Measurements from ENCODE around the gene MB21D2.

The MB21D2 gene

GRCh38 chr3:192825216-192825615 is 92.4 kb downstream of the MB21D2 start:
- Histone ChIP-seq H3K4me3 (ENCODE audit: low read length) (no peak overlapping the region), H3K4me1 (ENCODE audit: control insufficient read depth, insufficient read depth, low read length) (peaks cover 20% of the 10 kb centered on the region), H3K9me3 (ENCODE audit: control insufficient read depth, low read length) (no peaks in the 10 kb centered on the region), H3K36me3 (ENCODE audit: control insufficient read depth, insufficient read depth, low read length) (no peaks in the 10 kb centered on the region), H3K27me3 (ENCODE audit: control insufficient read depth, insufficient read depth, low read length) (no peaks in the 10 kb centered on the region), H3K9ac (ENCODE audit: low read length) (no peak overlapping the region)

DNA sequence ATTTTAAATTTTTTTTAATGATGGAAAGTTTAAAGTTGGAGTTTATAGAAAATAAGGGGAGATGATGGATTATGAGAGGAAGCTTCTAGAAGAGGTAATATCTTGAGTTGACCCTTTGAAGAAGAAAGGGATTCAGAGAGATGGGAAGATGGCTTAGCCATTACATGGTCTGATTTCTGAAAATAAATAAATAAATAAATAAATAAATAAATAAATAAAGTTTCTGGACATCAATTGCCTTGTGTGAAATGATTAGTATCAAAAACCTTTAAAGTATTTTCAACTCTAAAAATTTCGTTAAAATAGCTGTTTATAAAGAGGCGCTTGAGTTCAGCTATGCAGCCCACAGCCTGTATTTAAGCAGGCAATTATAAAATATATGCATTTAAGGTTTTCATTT is 93.3 kb downstream of the MB21D2 start:
- H3K9me3 ChIP-seq (ENCODE audit: control insufficient read depth, low read length) = no peaks in the 10 kb centered on the region
- no peaks in the 10 kb centered on the region for H3K27me3 ChIP-seq (ENCODE audit: control insufficient read depth, insufficient read depth, low read length)
- H3K4me1 ChIP-seq (ENCODE audit: control insufficient read depth, insufficient read depth, low read length) = peaks cover 20% of the 10 kb centered on the region
- no peaks in the 10 kb centered on the region for H3K36me3 ChIP-seq (ENCODE audit: control insufficient read depth, insufficient read depth, low read length)
- H3K4me3 ChIP-seq (ENCODE audit: low read length) = no peak overlapping the region
- H3K9ac ChIP-seq (ENCODE audit: low read length) = no peak overlapping the region

DNA sequence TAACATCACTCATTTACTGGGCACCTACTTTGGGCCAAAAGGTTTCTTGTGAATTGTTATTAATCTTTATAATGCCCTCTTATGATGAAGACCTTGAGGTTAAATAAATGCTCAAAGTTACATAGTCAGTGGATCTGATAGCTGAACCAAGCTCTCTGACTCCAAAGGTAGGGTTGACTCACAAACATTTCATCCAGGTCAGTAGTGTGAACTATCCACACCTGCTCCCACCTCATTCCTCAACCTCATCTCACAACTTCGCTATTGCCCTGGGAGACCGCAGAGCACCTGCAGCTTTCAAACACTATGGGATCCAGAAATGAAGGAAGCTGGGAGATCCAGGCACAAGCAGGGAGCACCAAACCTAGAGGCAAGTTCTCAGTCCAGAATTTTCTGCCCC is 96.5 kb downstream of the MB21D2 start:
- H3K36me3 ChIP-seq (ENCODE audit: control insufficient read depth, insufficient read depth, low read length) = no peaks in the 10 kb centered on the region
- H3K9ac ChIP-seq (ENCODE audit: low read length) = no peak overlapping the region
- H3K27me3 ChIP-seq (ENCODE audit: control insufficient read depth, insufficient read depth, low read length) = no peaks in the 10 kb centered on the region
- H3K4me1 ChIP-seq (ENCODE audit: control insufficient read depth, insufficient read depth, low read length) = peaks cover 28% of the 10 kb centered on the region
- H3K9me3 ChIP-seq (ENCODE audit: control insufficient read depth, low read length) = no peaks in the 10 kb centered on the region
- no peak overlapping the region for H3K4me3 ChIP-seq (ENCODE audit: low read length)

DNA sequence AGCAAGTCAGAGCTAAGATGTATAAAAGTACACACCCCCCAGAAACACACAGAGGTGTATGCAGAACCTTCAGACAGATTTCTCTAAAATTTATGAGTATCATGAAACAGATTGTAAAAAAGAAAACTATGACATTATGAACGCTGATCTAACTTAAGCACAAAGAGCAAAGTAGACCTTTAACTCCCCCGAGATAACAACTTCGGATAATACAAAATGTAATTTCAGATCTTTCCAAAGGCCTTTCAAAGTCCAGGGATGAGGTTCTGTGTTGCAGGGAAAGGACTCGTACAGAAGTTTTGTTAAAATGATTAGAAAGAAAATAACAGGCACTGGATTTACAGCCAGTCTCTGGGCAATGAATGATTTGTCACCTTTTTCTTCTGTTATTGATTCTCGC is 97.5 kb downstream of the MB21D2 start:
- Histone ChIP-seq H3K36me3 (ENCODE audit: control insufficient read depth, insufficient read depth, low read length) (no peaks in the 10 kb centered on the region), H3K9ac (ENCODE audit: low read length) (no peak overlapping the region), H3K27me3 (ENCODE audit: control insufficient read depth, insufficient read depth, low read length) (no peaks in the 10 kb centered on the region), H3K4me3 (ENCODE audit: low read length) (no peak overlapping the region), H3K9me3 (ENCODE audit: control insufficient read depth, low read length) (no peaks in the 10 kb centered on the region), H3K4me1 (ENCODE audit: control insufficient read depth, insufficient read depth, low read length) (peaks cover 23% of the 10 kb centered on the region)

GRCh38 chr3:192819001-192819569 is 98.6 kb downstream of the MB21D2 start:
- Histone ChIP-seq H3K27me3 (ENCODE audit: control insufficient read depth, insufficient read depth, low read length) (no peaks in the 10 kb centered on the region), H3K4me1 (ENCODE audit: control insufficient read depth, insufficient read depth, low read length) (peaks cover 23% of the 10 kb centered on the region), H3K9me3 (ENCODE audit: control insufficient read depth, low read length) (no peaks in the 10 kb centered on the region), H3K4me3 (ENCODE audit: low read length) (no peak overlapping the region), H3K36me3 (ENCODE audit: control insufficient read depth, insufficient read depth, low read length) (no peaks in the 10 kb centered on the region), H3K9ac (ENCODE audit: low read length) (no peak overlapping the region)

- Histone ChIP-seq H3K27me3 (ENCODE audit: control insufficient read depth, insufficient read depth, low read length) (no peaks in the 10 kb centered on the region), H3K9me3 (ENCODE audit: control insufficient read depth, low read length) (no peaks in the 10 kb centered on the region), H3K4me1 (ENCODE audit: control insufficient read depth, insufficient read depth, low read length) (peaks cover 23% of the 10 kb centered on the region), H3K4me3 (ENCODE audit: low read length) (no peak overlapping the region), H3K36me3 (ENCODE audit: control insufficient read depth, insufficient read depth, low read length) (no peaks in the 10 kb centered on the region), H3K9ac (ENCODE audit: low read length) (no peak overlapping the region)
Measured at GRCh38 chr3:192818126-192818525, 99.5 kb downstream of the MB21D2 start.

- peaks cover 23% of the 10 kb centered on the region for H3K4me1 ChIP-seq (ENCODE audit: control insufficient read depth, insufficient read depth, low read length)
- H3K4me3 ChIP-seq (ENCODE audit: low read length) = no peak overlapping the region
- no peak overlapping the region for H3K9ac ChIP-seq (ENCODE audit: low read length)
- H3K9me3 ChIP-seq (ENCODE audit: control insufficient read depth, low read length) = no peaks in the 10 kb centered on the region
- H3K27me3 ChIP-seq (ENCODE audit: control insufficient read depth, insufficient read depth, low read length) = no peaks in the 10 kb centered on the region
- no peaks in the 10 kb centered on the region for H3K36me3 ChIP-seq (ENCODE audit: control insufficient read depth, insufficient read depth, low read length)
Measured at GRCh38 chr3:192817506-192817905, 100.2 kb downstream of the MB21D2 start.

DNA sequence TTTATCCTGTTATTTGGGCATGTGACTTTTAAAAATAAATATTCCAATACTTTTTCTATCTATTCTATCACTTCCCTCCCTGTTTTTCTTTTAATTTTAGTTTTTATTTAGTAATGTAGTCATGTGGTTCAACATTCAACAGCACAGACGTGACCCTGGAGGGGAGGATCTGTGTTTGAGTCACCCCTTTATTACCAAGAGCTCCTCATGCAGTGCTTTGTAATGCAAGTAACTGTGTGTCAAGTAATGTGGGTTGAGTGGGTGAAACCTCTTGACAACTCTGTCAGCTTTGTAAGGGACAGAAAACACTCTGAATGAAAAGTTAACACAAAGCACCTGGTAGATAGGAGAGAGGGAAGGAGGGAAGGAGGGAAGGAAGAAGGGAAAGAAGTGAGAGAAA is 100.6 kb downstream of the MB21D2 start:
- H3K4me3 ChIP-seq (ENCODE audit: low read length) = no peak overlapping the region
- no peaks in the 10 kb centered on the region for H3K36me3 ChIP-seq (ENCODE audit: control insufficient read depth, insufficient read depth, low read length)
- no peaks in the 10 kb centered on the region for H3K27me3 ChIP-seq (ENCODE audit: control insufficient read depth, insufficient read depth, low read length)
- peaks cover 23% of the 10 kb centered on the region for H3K4me1 ChIP-seq (ENCODE audit: control insufficient read depth, insufficient read depth, low read length)
- no peak overlapping the region for H3K9ac ChIP-seq (ENCODE audit: low read length)
- no peaks in the 10 kb centered on the region for H3K9me3 ChIP-seq (ENCODE audit: control insufficient read depth, low read length)

- no peaks in the 10 kb centered on the region for H3K9me3 ChIP-seq (ENCODE audit: control insufficient read depth, low read length)
- H3K4me1 ChIP-seq (ENCODE audit: control insufficient read depth, insufficient read depth, low read length) = peaks cover 23% of the 10 kb centered on the region
- no peaks in the 10 kb centered on the region for H3K36me3 ChIP-seq (ENCODE audit: control insufficient read depth, insufficient read depth, low read length)
Measured at GRCh38 chr3:192816351-192816750, 101.3 kb downstream of the MB21D2 start.

DNA sequence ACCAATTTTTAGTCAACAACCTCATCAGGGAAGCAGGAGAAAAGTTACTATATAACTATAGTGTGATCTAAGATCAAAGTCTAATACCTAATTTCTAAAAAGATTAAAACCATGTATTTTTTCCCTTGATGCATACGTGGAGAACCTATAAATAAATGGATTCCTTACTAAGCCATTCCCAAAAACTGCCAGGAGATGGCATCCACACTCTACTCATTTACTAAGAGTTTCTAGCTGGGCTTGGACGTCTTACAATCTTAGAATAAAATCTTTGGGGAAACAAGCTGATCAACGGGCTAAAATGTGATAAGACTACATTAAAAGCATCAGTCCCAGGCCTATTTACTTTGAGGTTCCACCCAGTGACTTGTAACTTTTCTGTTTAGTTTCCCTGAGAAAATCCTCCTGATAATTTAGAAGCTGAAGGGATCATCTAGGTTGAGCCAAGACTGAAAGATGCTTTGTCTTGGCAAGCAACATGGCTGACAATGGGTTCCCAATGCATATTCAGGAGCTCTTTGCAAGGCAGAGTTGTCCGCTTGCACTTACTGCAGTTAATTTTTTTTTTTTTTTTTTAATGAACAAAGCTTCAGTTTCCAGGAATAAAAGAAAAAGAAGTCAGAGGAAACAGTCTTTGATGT is 104.8 kb downstream of the MB21D2 start:
- no peaks in the 10 kb centered on the region for H3K4me1 ChIP-seq (ENCODE audit: control insufficient read depth, insufficient read depth, low read length)
- H3K9ac ChIP-seq (ENCODE audit: low read length) = no peak overlapping the region
- no peak overlapping the region for H3K4me3 ChIP-seq (ENCODE audit: low read length)
- H3K9me3 ChIP-seq (ENCODE audit: control insufficient read depth, low read length) = no peaks in the 10 kb centered on the region
- H3K27me3 ChIP-seq (ENCODE audit: control insufficient read depth, insufficient read depth, low read length) = no peaks in the 10 kb centered on the region
- no peaks in the 10 kb centered on the region for H3K36me3 ChIP-seq (ENCODE audit: control insufficient read depth, insufficient read depth, low read length)

More at GRCh38 chr3:192816351-192816750, 101.3 kb downstream of the MB21D2 start:
- no peaks in the 10 kb centered on the region for H3K27me3 ChIP-seq (ENCODE audit: control insufficient read depth, insufficient read depth, low read length)
- no peak overlapping the region for H3K9ac ChIP-seq (ENCODE audit: low read length)
- H3K4me3 ChIP-seq (ENCODE audit: low read length) = no peak overlapping the region

GRCh38 chr3:192805711-192806110 is 111.9 kb downstream of the MB21D2 start:
- no peaks in the 10 kb centered on the region for H3K27me3 ChIP-seq (ENCODE audit: control insufficient read depth, insufficient read depth, low read length)
- H3K9ac ChIP-seq (ENCODE audit: low read length) = no peak overlapping the region
- H3K9me3 ChIP-seq (ENCODE audit: control insufficient read depth, low read length) = no peaks in the 10 kb centered on the region
- no peaks in the 10 kb centered on the region for H3K36me3 ChIP-seq (ENCODE audit: control insufficient read depth, insufficient read depth, low read length)
- no peaks in the 10 kb centered on the region for H3K4me1 ChIP-seq (ENCODE audit: control insufficient read depth, insufficient read depth, low read length)
- no peak overlapping the region for H3K4me3 ChIP-seq (ENCODE audit: low read length)

DNA sequence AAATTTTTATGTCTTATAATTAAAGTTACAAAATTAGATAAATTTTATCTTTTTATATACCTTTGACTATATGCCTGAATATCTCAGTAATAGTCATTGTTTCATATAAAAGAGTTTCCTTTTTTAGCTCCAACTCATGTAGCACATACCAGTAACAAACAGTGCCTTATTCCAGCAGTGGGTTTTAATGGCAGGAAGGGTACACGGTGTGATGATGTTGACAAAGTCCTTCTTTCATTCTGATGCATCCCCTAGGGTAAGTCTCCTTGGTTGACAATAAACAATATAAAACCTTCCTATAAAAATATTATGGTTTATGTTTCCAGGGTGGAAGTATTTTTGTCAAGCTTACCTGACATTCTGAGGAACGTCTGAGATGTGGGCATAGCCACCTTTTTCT is 113.2 kb downstream of the MB21D2 start:
- no peaks in the 10 kb centered on the region for H3K27me3 ChIP-seq (ENCODE audit: control insufficient read depth, insufficient read depth, low read length)
- H3K4me3 ChIP-seq (ENCODE audit: low read length) = no peak overlapping the region
- H3K4me1 ChIP-seq (ENCODE audit: control insufficient read depth, insufficient read depth, low read length) = no peaks in the 10 kb centered on the region
- H3K9me3 ChIP-seq (ENCODE audit: control insufficient read depth, low read length) = no peaks in the 10 kb centered on the region
- no peak overlapping the region for H3K9ac ChIP-seq (ENCODE audit: low read length)
- no peaks in the 10 kb centered on the region for H3K36me3 ChIP-seq (ENCODE audit: control insufficient read depth, insufficient read depth, low read length)

Data from mucosa of stomach (tissue), 1 donor.